Activated CD4-positive, alpha-beta T cell treated with anti-CD3 and anti-CD28 coated beads for 24 hours (primary cell): ENCODE measurements around the gene OPHN1.
"Not testable (repeated sequence)": the region's sequence is repeated elsewhere in the genome, so short reads cannot be mapped to it uniquely, and the experiment has no call there.

Experiments
- DNase-seq, 2 donors: peaks; one replicate each; pipeline ENCODE4 v3.0.0-alpha.2; 2020; ENCODE audit warnings: low read depth in 2 of 2

OPHN1 gene

GRCh38 chrX:68358679-68359078, 74.6 kb downstream of the OPHN1 start:
- DNase-seq: no peak

GRCh38 chrX:68355629-68355920, 77.7 kb downstream of the OPHN1 start:
- DNase-seq: no peak

GRCh38 chrX:68354879-68355628, 78.2 kb downstream of the OPHN1 start:
- DNase-seq: no peak

GRCh38 chrX:68345025-68345424, 88.3 kb downstream of the OPHN1 start:
- DNase-seq: no peak

- no peak for DNase-seq
Observed at GRCh38 chrX:68343551-68343950, 89.7 kb downstream of the OPHN1 start.

GRCh38 chrX:68332201-68332731, 101.0 kb downstream of the OPHN1 start:
- no peak for DNase-seq

GRCh38 chrX:68326841-68327240, 106.5 kb downstream of the OPHN1 start:
- not testable (repeated sequence) for DNase-seq

GRCh38 chrX:68307769-68308168, 125.5 kb downstream of the OPHN1 start:
- DNase-seq: no peak

GRCh38 chrX:68304602-68305001, 128.7 kb downstream of the OPHN1 start:
- no peak for DNase-seq

- DNase-seq: no peak
Observed at GRCh38 chrX:68299898-68300297, 133.4 kb downstream of the OPHN1 start.

- no peak for DNase-seq
Observed at GRCh38 chrX:68292471-68292870, 140.8 kb downstream of the OPHN1 start.

- no peak for DNase-seq
Observed at GRCh38 chrX:68288127-68288526, 145.2 kb downstream of the OPHN1 start.

GRCh38 chrX:68287419-68287818, 145.9 kb downstream of the OPHN1 start:
- DNase-seq: no peak

GRCh38 chrX:68286980-68287379, 146.3 kb downstream of the OPHN1 start:
- no peak for DNase-seq

GRCh38 chrX:68286076-68286475, 147.2 kb downstream of the OPHN1 start:
- DNase-seq: no peak

- no peak for DNase-seq
Observed at GRCh38 chrX:68284281-68284904, 148.9 kb downstream of the OPHN1 start.

- DNase-seq: no peak
Observed at GRCh38 chrX:68273887-68274286, 159.4 kb downstream of the OPHN1 start.

- not testable (repeated sequence) for DNase-seq
Observed at GRCh38 chrX:68264793-68265192, 168.5 kb downstream of the OPHN1 start.

GRCh38 chrX:68261060-68261672, 172.1 kb downstream of the OPHN1 start:
- DNase-seq: no peak

GRCh38 chrX:68256990-68257389, 176.3 kb downstream of the OPHN1 start:
- DNase-seq: no peak

GRCh38 chrX:68254738-68255645, 178.3 kb downstream of the OPHN1 start:
- DNase-seq: no peak

- DNase-seq: no peak
Observed at GRCh38 chrX:68252664-68253063, 180.6 kb downstream of the OPHN1 start.
